ENCODE results near the gene PPP2R5E.

DNA sequence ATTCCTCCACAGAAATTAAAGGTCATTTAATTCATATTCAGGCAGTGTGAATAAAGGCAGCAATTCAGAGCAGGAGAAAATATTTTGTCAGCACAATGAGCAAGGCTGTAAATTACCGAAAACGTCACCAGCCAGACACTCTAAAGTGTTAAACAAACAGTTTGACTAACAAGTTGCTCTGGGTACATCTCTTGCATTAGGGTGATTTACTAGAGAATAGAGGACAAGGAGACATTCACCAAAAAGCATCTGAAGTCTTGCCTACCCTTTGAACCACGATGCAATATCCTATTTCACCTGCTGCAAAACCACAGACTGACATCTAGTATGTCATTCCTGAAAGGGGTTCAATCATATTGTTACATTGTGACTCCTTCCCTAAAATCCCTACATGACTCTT, 197.4 kb downstream of the PPP2R5E start:
- TF ChIP-seq EZH2phosphoT487 (IDR thresholded peaks at IDR 0.05; ENCODE audit: insufficient read depth, low read depth) = no peak
- TF ChIP-seq EZH2 (IDR thresholded peaks at IDR 0.05; ENCODE audit: insufficient read depth, poor library complexity, severe bottlenecking) = no peak

Measured in GM23248 (cell line).